Endodermal cell (in vitro differentiated cells): ENCODE measurements around the gene INSL3. TPM values are rescaled to one million over a fixed set of nuclear protein-coding genes. Genes with fewer than 3 reads are reported as not detected.

Experiments
- DNase-seq: peaks from one replicate; pipeline ENCODE4 v3.0.0-alpha.2; 2017
- H3K27ac ChIP-seq: 2 replicates; pipeline ENCODE4 v1.5.1; 2013; ENCODE audit warnings: mild to moderate bottlenecking, low read depth, low read length, moderate library complexity
- H3K27me3 ChIP-seq: 2 replicates; pipeline ENCODE4 v1.6.1; 2013; ENCODE audit warnings: mild to moderate bottlenecking, low read length, moderate library complexity; ENCODE audit not compliant: insufficient read depth, control insufficient read depth, poor library complexity, severe bottlenecking
- H3K36me3 ChIP-seq: 2 replicates; pipeline ENCODE4 v1.7.0; 2013; ENCODE audit warnings: mild to moderate bottlenecking, low read length, moderate library complexity; ENCODE audit not compliant: control insufficient read depth, insufficient read depth
- H3K4me1 ChIP-seq: one replicate; pipeline ENCODE4 v1.7.0; 2013; ENCODE audit warnings: low read length; ENCODE audit not compliant: control insufficient read depth, insufficient read depth
- H3K4me3 ChIP-seq: 2 replicates; pipeline ENCODE4 v1.5.1; 2013; ENCODE audit warnings: mild to moderate bottlenecking, low read length, moderate library complexity
- H3K9ac ChIP-seq: 2 replicates; pipeline ENCODE4 v1.6.1; 2013; ENCODE audit warnings: mild to moderate bottlenecking, low read length, moderate library complexity; ENCODE audit not compliant: poor library complexity, severe bottlenecking; ENCODE audit errors: extremely low read depth
- H3K9me3 ChIP-seq: 2 replicates; pipeline ENCODE4 v1.6.1; 2013; ENCODE audit warnings: mild to moderate bottlenecking, low read length, moderate library complexity; ENCODE audit not compliant: control insufficient read depth
- H3K27ac Mint-ChIP-seq: 2 replicates; pipeline ENCODE4 v1.8.0; 2020; ENCODE audit warnings: mixed read lengths
- H3K27me3 Mint-ChIP-seq: 2 replicates; pipeline ENCODE4 v1.8.0; 2021; ENCODE audit warnings: mild to moderate bottlenecking, mixed read lengths; ENCODE audit not compliant: insufficient read depth
- H3K36me3 Mint-ChIP-seq: 2 replicates; pipeline ENCODE4 v1.8.0; 2020; ENCODE audit warnings: low read depth, mixed read lengths
- H3K4me1 Mint-ChIP-seq: 2 replicates; pipeline ENCODE4 v1.8.0; 2020; ENCODE audit warnings: mixed read lengths
- H3K4me3 Mint-ChIP-seq: 2 replicates; pipeline ENCODE4 v1.8.0; 2020; ENCODE audit warnings: mild to moderate bottlenecking, moderate library complexity, mixed read lengths
- H3K9me3 Mint-ChIP-seq: 2 replicates; pipeline ENCODE4 v1.8.0; 2020; ENCODE audit warnings: mild to moderate bottlenecking, mixed read lengths
- WGBS, 2 experiments: methylation state at CpG; one replicate each; pipeline versions ENCODE4 v1.1.5 to v1.1.7; 2013; ENCODE audit warnings: missing lambda C conversion rate in 2 of 2, mixed read lengths in 1 of 2; ENCODE audit not compliant: insufficient coverage in 1 of 2, insufficient read length in 1 of 2; 5-methylcytosine and 5-hydroxymethylcytosine counted together
- total RNA-seq, 2 donors: library from RNA; stranded (reverse); fragmentation: NEBNext Ultra II Directional in 1 of 2; extraction: Animal tissue kit (Norgen Biotek cat#: 25700) in 1 of 2; gene quantifications; 2 replicates in 1 of 2; 3 replicates in 1 of 2; pipeline ENCODE4 v1.2.1, GENCODE V29; 2021
- TF ChIP-seq, protein P1 (sequence below): fragments of 200-600 bp; sonication (generic); conservative IDR thresholded peaks from 2 replicates; pipeline ENCODE4 v1.5.0; 2021; ENCODE audit warnings: antibody characterized with exemption, mild to moderate bottlenecking

INSL3 gene
- total RNA-seq, 2 donors from 2014 or later, result 0.80 TPM; not detected in 1

DNA sequence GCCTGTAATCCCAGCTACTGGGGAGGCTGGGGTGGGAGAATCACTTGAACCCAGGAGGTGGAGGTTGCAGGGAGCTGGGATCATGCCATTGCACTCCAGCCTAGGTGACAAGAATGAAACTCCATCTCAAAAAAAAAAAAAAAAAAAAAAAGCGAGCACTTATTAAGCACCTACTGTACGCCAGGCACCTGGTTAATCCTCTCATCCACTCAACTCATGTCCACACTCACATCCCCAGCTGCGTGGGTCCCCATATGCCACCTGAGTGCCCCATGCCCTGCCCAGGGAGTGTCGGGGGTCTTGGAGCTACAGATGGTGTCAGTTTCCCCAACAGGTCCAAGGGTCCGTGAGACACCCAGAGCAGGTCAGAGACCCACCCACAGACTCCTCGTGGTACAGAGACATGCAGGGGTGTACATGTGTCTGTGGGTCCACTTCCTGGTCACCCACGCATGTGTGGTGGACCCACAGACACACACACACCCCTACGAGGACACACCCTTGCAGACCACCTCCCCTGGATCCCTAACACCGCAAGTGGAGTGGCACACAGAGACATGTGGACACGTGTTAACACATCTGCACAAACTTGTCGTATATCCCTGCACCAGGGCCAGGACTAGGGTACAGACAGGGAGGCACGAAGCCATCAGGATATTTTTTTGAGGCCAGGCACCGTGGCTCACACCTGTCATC is 3.5 kb downstream of the INSL3 start:
- 84 to 90% methylated on average over 6 to 13 of the region's 13 CpGs for WGBS, 2 experiments
- TF ChIP-seq, protein P1, sequence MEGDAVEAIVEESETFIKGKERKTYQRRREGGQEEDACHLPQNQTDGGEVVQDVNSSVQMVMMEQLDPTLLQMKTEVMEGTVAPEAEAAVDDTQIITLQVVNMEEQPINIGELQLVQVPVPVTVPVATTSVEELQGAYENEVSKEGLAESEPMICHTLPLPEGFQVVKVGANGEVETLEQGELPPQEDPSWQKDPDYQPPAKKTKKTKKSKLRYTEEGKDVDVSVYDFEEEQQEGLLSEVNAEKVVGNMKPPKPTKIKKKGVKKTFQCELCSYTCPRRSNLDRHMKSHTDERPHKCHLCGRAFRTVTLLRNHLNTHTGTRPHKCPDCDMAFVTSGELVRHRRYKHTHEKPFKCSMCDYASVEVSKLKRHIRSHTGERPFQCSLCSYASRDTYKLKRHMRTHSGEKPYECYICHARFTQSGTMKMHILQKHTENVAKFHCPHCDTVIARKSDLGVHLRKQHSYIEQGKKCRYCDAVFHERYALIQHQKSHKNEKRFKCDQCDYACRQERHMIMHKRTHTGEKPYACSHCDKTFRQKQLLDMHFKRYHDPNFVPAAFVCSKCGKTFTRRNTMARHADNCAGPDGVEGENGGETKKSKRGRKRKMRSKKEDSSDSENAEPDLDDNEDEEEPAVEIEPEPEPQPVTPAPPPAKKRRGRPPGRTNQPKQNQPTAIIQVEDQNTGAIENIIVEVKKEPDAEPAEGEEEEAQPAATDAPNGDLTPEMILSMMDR, result no peak
- Histone ChIP-seq H3K4me1 (no peaks in the 10 kb centered on the region), H3K4me3 (no peak overlapping the region), H3K27ac (no peak overlapping the region), H3K9me3 (no peaks in the 10 kb centered on the region), H3K9ac (no peak overlapping the region), H3K27me3 (no peaks in the 10 kb centered on the region), H3K36me3 (no peaks in the 10 kb centered on the region)
- Mint-ChIP-seq H3K36me3 (no peaks in the 10 kb centered on the region), H3K27me3 (no peaks in the 10 kb centered on the region), H3K9me3 (no peaks in the 10 kb centered on the region), H3K27ac (no peak overlapping the region), H3K4me3 (no peak overlapping the region), H3K4me1 (no peaks in the 10 kb centered on the region)
- DNase-seq, result no peak

DNA sequence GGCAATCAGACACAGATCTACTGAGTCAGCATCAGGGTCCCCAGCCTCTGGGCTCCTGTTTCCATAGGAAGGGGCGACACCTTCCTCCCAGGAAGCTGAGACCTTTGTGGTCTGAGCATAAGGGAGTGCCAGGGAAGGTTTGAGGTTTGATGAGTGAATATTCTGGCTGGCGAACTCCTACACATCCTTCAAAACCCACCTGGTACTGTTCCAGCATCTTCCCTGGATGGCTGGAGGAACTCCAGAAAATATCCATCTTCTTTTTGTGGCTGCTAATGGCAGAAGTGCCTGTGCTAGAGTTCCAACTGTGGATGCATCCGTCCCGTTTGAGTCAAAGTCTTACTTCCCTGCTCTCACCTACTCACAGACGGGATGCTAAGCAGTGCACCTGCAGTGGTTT is 9.2 kb downstream of the INSL3 start:
- no peak overlapping the region for H3K4me3 ChIP-seq
- H3K27ac Mint-ChIP-seq, result no peak overlapping the region
- H3K4me1 ChIP-seq, result no peaks in the 10 kb centered on the region
- no peaks in the 10 kb centered on the region for H3K9me3 ChIP-seq
- DNase-seq, result no peak
- no peaks in the 10 kb centered on the region for H3K9me3 Mint-ChIP-seq
- H3K9ac ChIP-seq, result no peak overlapping the region
- no peaks in the 10 kb centered on the region for H3K36me3 Mint-ChIP-seq
- H3K27me3 ChIP-seq, result no peaks in the 10 kb centered on the region
- TF ChIP-seq, protein P1, result no peak
- H3K4me3 Mint-ChIP-seq, result no peak overlapping the region
- H3K36me3 ChIP-seq, result no peaks in the 10 kb centered on the region
- peaks cover 6% of the 10 kb centered on the region for H3K27me3 Mint-ChIP-seq
- H3K27ac ChIP-seq, result no peak overlapping the region
- 78 to 87% methylated on average over 4 to 5 of the region's 5 CpGs for WGBS, 2 experiments
- no peaks in the 10 kb centered on the region for H3K4me1 Mint-ChIP-seq

DNA sequence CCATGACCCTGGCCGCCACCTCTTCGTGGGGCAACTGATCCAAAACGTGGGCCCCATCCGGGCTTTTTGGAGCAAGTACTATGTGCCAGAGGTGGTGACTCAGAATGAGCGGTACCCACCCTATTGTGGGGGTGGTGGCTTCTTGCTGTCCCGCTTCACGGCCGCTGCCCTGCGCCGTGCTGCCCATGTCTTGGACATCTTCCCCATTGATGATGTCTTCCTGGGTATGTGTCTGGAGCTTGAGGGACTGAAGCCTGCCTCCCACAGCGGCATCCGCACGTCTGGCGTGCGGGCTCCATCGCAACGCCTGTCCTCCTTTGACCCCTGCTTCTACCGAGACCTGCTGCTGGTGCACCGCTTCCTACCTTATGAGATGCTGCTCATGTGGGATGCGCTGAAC is 9.6 kb downstream of the INSL3 start:
- no peaks in the 10 kb centered on the region for H3K36me3 Mint-ChIP-seq
- no peaks in the 10 kb centered on the region for H3K9me3 Mint-ChIP-seq
- H3K27me3 ChIP-seq, result no peaks in the 10 kb centered on the region
- H3K36me3 ChIP-seq, result no peaks in the 10 kb centered on the region
- peaks cover 6% of the 10 kb centered on the region for H3K27me3 Mint-ChIP-seq
- TF ChIP-seq, protein P1, result no peak
- H3K4me3 Mint-ChIP-seq, result no peak overlapping the region
- no peak overlapping the region for H3K27ac ChIP-seq
- no peaks in the 10 kb centered on the region for H3K9me3 ChIP-seq
- 90 to 93% methylated on average over 11 to 20 of the region's 20 CpGs for WGBS, 2 experiments
- H3K4me3 ChIP-seq, result no peak overlapping the region
- no peaks in the 10 kb centered on the region for H3K4me1 Mint-ChIP-seq
- no peak overlapping the region for H3K9ac ChIP-seq
- DNase-seq, result no peak
- no peaks in the 10 kb centered on the region for H3K4me1 ChIP-seq
- H3K27ac Mint-ChIP-seq, result no peak overlapping the region
